Inferior parietal cortex (tissue), 1 donor: Measurements from ENCODE around the gene CDK11B.
"Not testable (repeated sequence)": the region's sequence is repeated elsewhere in the genome, so short reads cannot be mapped to it uniquely, and the experiment has no call there.

ENCODE experiments used
- DNase-seq: peaks from one replicate; pipeline ENCODE4 v3.0.0-alpha.2; 2016; ENCODE audit errors: extremely low spot score

Gene CDK11B

GRCh38 chr1:1683104-1683905 lies 24.5 kb upstream of the CDK11B start:
- no peak for DNase-seq

GRCh38 chr1:1680912-1681273 lies 22.1 kb upstream of the CDK11B start:
- no peak for DNase-seq

- no peak for DNase-seq
Measured at GRCh38 chr1:1680031-1680911, 21.5 kb upstream of the CDK11B start.

- DNase-seq, result no peak
Measured at GRCh38 chr1:1678581-1679380, 20.0 kb upstream of the CDK11B start.

- no peak for DNase-seq
Measured at GRCh38 chr1:1677718-1678580, 19.1 kb upstream of the CDK11B start.

- not testable (repeated sequence) for DNase-seq
Measured at GRCh38 chr1:1676087-1676486, 17.3 kb upstream of the CDK11B start.

- DNase-seq, result not testable (repeated sequence)
Measured at GRCh38 chr1:1675218-1675617, 16.4 kb upstream of the CDK11B start.

- not testable (repeated sequence) for DNase-seq
Measured at GRCh38 chr1:1674806-1675205, 16.0 kb upstream of the CDK11B start.

GRCh38 chr1:1672181-1672965 lies 13.6 kb upstream of the CDK11B start:
- DNase-seq, result no peak

GRCh38 chr1:1671365-1672119 lies 12.7 kb upstream of the CDK11B start:
- DNase-seq, result no peak

GRCh38 chr1:1670866-1671265 lies 12.1 kb upstream of the CDK11B start:
- DNase-seq, result no peak

- no peak for DNase-seq
Measured at GRCh38 chr1:1669468-1670440, 10.9 kb upstream of the CDK11B start.

- no peak for DNase-seq
Measured at GRCh38 chr1:1666526-1666925, 7.7 kb upstream of the CDK11B start.

GRCh38 chr1:1665815-1666251 lies 7.0 kb upstream of the CDK11B start:
- DNase-seq, result no peak

- DNase-seq, result no peak
Measured at GRCh38 chr1:1664941-1665814, 6.4 kb upstream of the CDK11B start.

- DNase-seq, result not testable (repeated sequence)
Measured at GRCh38 chr1:1664318-1664717, 5.5 kb upstream of the CDK11B start.
